Uterus (tissue), 4 donors: ENCODE measurements around the gene CCDC150. TPM values are rescaled to one million over a fixed set of nuclear protein-coding genes. Genes with fewer than 3 reads are reported as not detected.

Source experiments
- DNase-seq, 2 donors: peaks; one replicate each; pipeline ENCODE4 v3.0.0-alpha.2; 2019 to 2020
- H3K27ac ChIP-seq, 2 donors: fragments of 200-600 bp; sonication (generic); 1 replicate in 1 of 2; 2 replicates in 1 of 2; pipeline ENCODE4 v1.5.1; 2016 to 2018
- H3K27me3 ChIP-seq, 2 donors: fragments of 200-600 bp; sonication (generic); one replicate each; pipeline ENCODE4 v1.5.1; 2018 to 2019; ENCODE audit warnings: control low read depth in 1 of 2
- H3K36me3 ChIP-seq, 2 donors: fragments of 200-600 bp; sonication (generic); one replicate each; pipeline ENCODE4 v1.5.1; 2019; ENCODE audit warnings: control low read depth in 1 of 2
- H3K4me1 ChIP-seq, 2 donors: fragments of 200-600 bp; sonication (generic); one replicate each; pipeline ENCODE4 v1.5.1; 2018 to 2019; ENCODE audit warnings: control low read depth in 1 of 2
- H3K4me3 ChIP-seq, 2 donors: fragments of 200-600 bp; sonication (generic); 1 replicate in 1 of 2; 2 replicates in 1 of 2; pipeline ENCODE4 v1.5.1; 2018 to 2019; ENCODE audit warnings: mild to moderate bottlenecking in 1 of 2
- H3K9me3 ChIP-seq, 2 donors: fragments of 200-600 bp; sonication (generic); one replicate each; pipeline ENCODE4 v1.5.1; 2019; ENCODE audit warnings: control low read depth in 1 of 2
- POLR2A ChIP-seq, 2 donors: fragments of 450-650 bp; IDR thresholded peaks; one replicate each; pipeline ENCODE4 v1.6.1; 2016; ENCODE audit warnings: antibody characterized with exemption in 2 of 2, mild to moderate bottlenecking in 1 of 2, moderate library complexity in 1 of 2
- intact Hi-C: fragments of 100-400 bp; cut with DNase I; formaldehyde crosslinking; loops from one replicate; pipeline ENCODE4 v1.15.1; 2023; ENCODE audit warnings: low total_unique reads
- total RNA-seq, 4 donors: library from RNA; depleted of rRNA in 3 of 4; stranded (reverse); fragments of >200 nt in 3 of 4; gene quantifications; one replicate each; pipeline versions ENCODE4 v1.1.0 to v1.2.4, GENCODE V29; 2014 to 2023
- TF ChIP-seq, protein P1 (sequence below), 4 experiments: fragments of 200-600 bp in 2 of 4; fragments of 450-650 bp in 2 of 4; sonication (generic) in 2 of 4; IDR thresholded peaks; one replicate each; pipeline ENCODE4 v1.5.1; 2016 to 2019; ENCODE audit warnings: antibody characterized with exemption in 4 of 4, mild to moderate bottlenecking in 2 of 4, moderate library complexity in 1 of 4
- donor health status: DM: yes; HTN: yes; CAD: no.

The CCDC150 gene
- total RNA-seq, 4 donors from 2014 or later: 0.29 to 520 (median 4.0) TPM

DNA sequence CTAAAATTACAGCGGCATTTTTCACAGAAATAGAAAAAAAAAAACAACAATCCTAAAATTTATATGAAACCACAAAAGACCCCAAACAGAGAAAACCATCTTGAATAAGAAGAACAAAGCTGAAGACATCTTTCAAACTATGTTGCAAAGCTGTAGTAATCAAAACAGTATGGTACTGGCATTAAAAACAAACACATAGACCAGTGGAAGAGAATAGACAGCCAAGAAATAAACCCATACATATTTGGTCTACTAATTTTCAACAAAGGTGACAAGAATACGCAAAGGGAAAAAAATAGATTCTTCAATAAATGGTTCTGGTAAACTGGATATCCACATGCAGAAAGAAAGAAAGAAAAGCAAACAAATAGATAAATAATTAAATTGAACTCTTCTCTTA, 9.0 kb upstream of the CCDC150 start:
- H3K36me3 ChIP-seq: no peaks in the 10 kb centered on the region
- H3K4me3 ChIP-seq: no peak overlapping the region
- DNase-seq: no peak
- TF ChIP-seq, protein P1, sequence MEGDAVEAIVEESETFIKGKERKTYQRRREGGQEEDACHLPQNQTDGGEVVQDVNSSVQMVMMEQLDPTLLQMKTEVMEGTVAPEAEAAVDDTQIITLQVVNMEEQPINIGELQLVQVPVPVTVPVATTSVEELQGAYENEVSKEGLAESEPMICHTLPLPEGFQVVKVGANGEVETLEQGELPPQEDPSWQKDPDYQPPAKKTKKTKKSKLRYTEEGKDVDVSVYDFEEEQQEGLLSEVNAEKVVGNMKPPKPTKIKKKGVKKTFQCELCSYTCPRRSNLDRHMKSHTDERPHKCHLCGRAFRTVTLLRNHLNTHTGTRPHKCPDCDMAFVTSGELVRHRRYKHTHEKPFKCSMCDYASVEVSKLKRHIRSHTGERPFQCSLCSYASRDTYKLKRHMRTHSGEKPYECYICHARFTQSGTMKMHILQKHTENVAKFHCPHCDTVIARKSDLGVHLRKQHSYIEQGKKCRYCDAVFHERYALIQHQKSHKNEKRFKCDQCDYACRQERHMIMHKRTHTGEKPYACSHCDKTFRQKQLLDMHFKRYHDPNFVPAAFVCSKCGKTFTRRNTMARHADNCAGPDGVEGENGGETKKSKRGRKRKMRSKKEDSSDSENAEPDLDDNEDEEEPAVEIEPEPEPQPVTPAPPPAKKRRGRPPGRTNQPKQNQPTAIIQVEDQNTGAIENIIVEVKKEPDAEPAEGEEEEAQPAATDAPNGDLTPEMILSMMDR (IDR thresholded peaks at IDR 0.05): no peak
- no peak for TF ChIP-seq POLR2A (IDR thresholded peaks at IDR 0.05)
- H3K9me3 ChIP-seq: no peaks in the 10 kb centered on the region
- no peak overlapping the region for H3K27ac ChIP-seq
- H3K27me3 ChIP-seq: no peaks in the 10 kb centered on the region
- intact Hi-C loops: no loop called here
- no peaks in the 10 kb centered on the region for H3K4me1 ChIP-seq

DNA sequence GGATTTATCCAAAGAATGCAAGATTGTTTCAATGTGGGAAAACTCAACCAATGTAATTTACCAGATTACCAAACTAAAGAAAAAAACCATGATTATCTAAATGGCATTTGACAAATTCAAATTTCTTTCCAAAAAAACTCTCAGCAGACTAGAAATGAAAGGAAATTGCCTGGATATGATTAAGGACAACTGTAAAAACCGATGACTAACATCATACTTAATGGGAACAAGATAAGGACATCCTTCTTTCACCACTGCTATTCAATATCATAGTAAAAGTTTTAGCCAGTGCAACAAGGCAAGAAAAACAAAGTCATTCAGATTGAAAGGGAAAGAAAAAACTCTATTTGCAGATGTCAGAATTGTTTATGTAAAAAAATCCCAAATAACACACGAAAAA, 4.4 kb upstream of the CCDC150 start:
- DNase-seq: no peak
- Histone ChIP-seq H3K4me1 (peaks cover 4 to 5% of the 10 kb centered on the region in 2 donors), H3K9me3 (no peaks in the 10 kb centered on the region), H3K4me3 (no peak overlapping the region), H3K27me3 (no peaks in the 10 kb centered on the region), H3K27ac (no peak overlapping the region), H3K36me3 (no peaks in the 10 kb centered on the region)
- intact Hi-C loops: no loop called here
- TF ChIP-seq POLR2A (IDR thresholded peaks at IDR 0.05): no peak
- TF ChIP-seq, protein P1 (IDR thresholded peaks at IDR 0.05): no peak

DNA sequence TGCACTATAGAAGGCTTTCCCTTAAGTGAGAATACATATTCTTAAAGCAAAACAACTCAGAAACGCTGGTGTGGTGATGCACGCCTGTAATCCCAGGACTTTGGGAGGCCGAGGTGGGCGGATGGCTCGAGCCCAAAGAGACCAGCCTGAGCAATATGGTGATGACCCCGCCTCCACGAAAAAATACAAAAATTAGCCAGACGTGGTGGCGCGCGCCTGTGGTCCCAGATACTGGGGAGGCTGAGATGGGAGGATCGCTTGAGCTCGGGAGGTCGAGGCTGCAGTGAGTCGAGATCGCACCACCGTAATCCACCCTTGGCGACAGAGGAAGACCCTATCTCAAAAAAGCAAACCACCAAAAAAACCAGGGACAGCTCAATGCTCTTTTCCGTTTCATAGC, 750 bp upstream of the CCDC150 start:
- no peaks in the 10 kb centered on the region for H3K9me3 ChIP-seq
- no peak for TF ChIP-seq POLR2A (IDR thresholded peaks at IDR 0.05)
- TF ChIP-seq, protein P1 (IDR thresholded peaks at IDR 0.05): no peak
- no peaks in the 10 kb centered on the region for H3K36me3 ChIP-seq
- H3K4me1 ChIP-seq: peaks cover 6 to 7% of the 10 kb centered on the region in 2 donors
- no peak overlapping the region for H3K4me3 ChIP-seq
- DNase-seq: peak in 1 of 2 donors; percentile 13
- intact Hi-C loops: no loop called here
- no peak overlapping the region for H3K27ac ChIP-seq
- H3K27me3 ChIP-seq: no peaks in the 10 kb centered on the region

DNA sequence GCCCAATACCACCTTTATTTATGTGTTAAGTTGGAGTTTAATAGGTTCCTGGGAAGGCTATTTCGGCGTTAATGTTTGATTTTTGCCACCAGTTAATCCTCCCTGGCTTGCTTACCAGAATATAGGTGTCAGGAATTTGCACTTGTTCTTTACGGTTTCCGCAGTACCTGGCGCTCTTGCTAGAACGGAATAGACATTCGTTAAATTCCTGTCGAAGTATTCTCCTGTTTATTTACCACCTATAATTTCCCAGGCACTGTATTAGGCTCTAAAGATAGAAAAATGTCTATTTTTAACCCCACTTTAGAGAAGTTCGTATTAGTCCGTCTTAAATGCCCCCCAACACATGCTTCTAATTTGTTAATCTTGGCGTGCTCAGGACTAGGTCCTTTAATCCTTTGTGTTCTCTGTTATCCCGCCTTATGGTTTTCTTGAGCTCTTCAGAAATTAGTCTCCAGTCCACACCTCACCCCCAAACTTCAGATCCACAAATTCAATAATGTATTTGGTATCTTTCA, 575 bp downstream of the CCDC150 start:
- Histone ChIP-seq H3K9me3 (no peaks in the 10 kb centered on the region), H3K36me3 (no peaks in the 10 kb centered on the region), H3K27ac (no peak overlapping the region), H3K4me3 (peak overlapping the region; percentile 51), H3K4me1 (peaks cover 6 to 7% of the 10 kb centered on the region in 2 donors), H3K27me3 (no peaks in the 10 kb centered on the region)
- no peak for DNase-seq
- intact Hi-C loops: no loop called here
- no peak for TF ChIP-seq POLR2A (IDR thresholded peaks at IDR 0.05)
- TF ChIP-seq, protein P1 (IDR thresholded peaks at IDR 0.05): no peak

DNA sequence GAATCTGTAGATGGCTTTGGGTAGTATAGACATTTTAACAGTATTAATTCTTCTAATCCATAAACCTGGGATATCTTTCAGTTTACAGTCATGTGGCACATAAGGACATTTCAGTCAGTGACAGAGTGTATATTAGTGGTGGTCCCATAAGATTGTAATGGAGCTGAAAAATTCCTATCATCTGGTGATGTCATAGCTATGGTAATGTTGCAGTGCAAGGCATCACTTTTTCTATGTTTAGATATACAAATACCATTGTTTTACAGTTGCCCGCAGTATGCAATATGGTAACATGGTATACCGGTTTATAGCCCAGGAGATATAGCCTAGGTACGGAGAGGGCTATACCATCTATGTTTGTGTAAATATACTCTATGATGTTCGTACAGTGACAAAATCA, 9.7 kb downstream of the CCDC150 start:
- no peaks in the 10 kb centered on the region for H3K27me3 ChIP-seq
- no peaks in the 10 kb centered on the region for H3K4me1 ChIP-seq
- TF ChIP-seq, protein P1 (IDR thresholded peaks at IDR 0.05): no peak
- no peak for TF ChIP-seq POLR2A (IDR thresholded peaks at IDR 0.05)
- intact Hi-C loops: no loop called here
- H3K36me3 ChIP-seq: no peaks in the 10 kb centered on the region
- DNase-seq: no peak
- no peak overlapping the region for H3K27ac ChIP-seq
- no peak overlapping the region for H3K4me3 ChIP-seq
- H3K9me3 ChIP-seq: peaks cover 0 to 10% of the 10 kb centered on the region in 2 donors
